ENCODE measurements around the gene EBNA1BP2.
"Not testable (repeated sequence)": the region's sequence is repeated elsewhere in the genome, so short reads cannot be mapped to it uniquely, and the experiment has no call there.

EBNA1BP2 gene

GRCh38 chr1:43171876-43172526, at the start of gene EBNA1BP2, which contains the start of gene CFAP57:
Gene EBNA1BP2 (minus strand): TSS chr1:43172290. CDS start chr1:43172118, 172 bp downstream.
Gene CFAP57 (plus strand): TSS chr1:43172330. CDS start chr1:43172754, 424 bp downstream.
- peak; percentile 94 for DNase-seq (ENCODE audit: low spot score)

- DNase-seq (ENCODE audit: low spot score) = no peak
Measured at GRCh38 chr1:43221797-43222196, 49.7 kb upstream of the EBNA1BP2 start.

GRCh38 chr1:43220905-43221778, 49.1 kb upstream of the EBNA1BP2 start:
- no peak for DNase-seq (ENCODE audit: low spot score)

GRCh38 chr1:43217747-43218146, 45.7 kb upstream of the EBNA1BP2 start:
- DNase-seq (ENCODE audit: low spot score) = no peak

GRCh38 chr1:43214501-43215444, 42.7 kb upstream of the EBNA1BP2 start:
- no peak for DNase-seq (ENCODE audit: low spot score)

GRCh38 chr1:43208277-43208676, 36.2 kb upstream of the EBNA1BP2 start:
- not testable (repeated sequence) for DNase-seq (ENCODE audit: low spot score)

GRCh38 chr1:43207229-43207853, 35.3 kb upstream of the EBNA1BP2 start:
- DNase-seq (ENCODE audit: low spot score) = no peak

- no peak for DNase-seq (ENCODE audit: low spot score)
Measured at GRCh38 chr1:43206600-43207228, 34.6 kb upstream of the EBNA1BP2 start.

GRCh38 chr1:43205671-43206070, 33.6 kb upstream of the EBNA1BP2 start:
- DNase-seq (ENCODE audit: low spot score) = no peak

- no peak for DNase-seq (ENCODE audit: low spot score)
Measured at GRCh38 chr1:43204394-43204793, 32.3 kb upstream of the EBNA1BP2 start.

- DNase-seq (ENCODE audit: low spot score) = no peak
Measured at GRCh38 chr1:43203859-43204258, 31.8 kb upstream of the EBNA1BP2 start.

GRCh38 chr1:43199093-43199726, 27.1 kb upstream of the EBNA1BP2 start:
- no peak for DNase-seq (ENCODE audit: low spot score)

GRCh38 chr1:43197343-43198127, 25.4 kb upstream of the EBNA1BP2 start:
- DNase-seq (ENCODE audit: low spot score) = no peak

- no peak for DNase-seq (ENCODE audit: low spot score)
Measured at GRCh38 chr1:43194509-43194908, 22.4 kb upstream of the EBNA1BP2 start.

- no peak for DNase-seq (ENCODE audit: low spot score)
Measured at GRCh38 chr1:43188106-43188505, 16.0 kb upstream of the EBNA1BP2 start.

- no peak for DNase-seq (ENCODE audit: low spot score)
Measured at GRCh38 chr1:43184995-43185394, 12.9 kb upstream of the EBNA1BP2 start.

GRCh38 chr1:43184388-43184787, 12.3 kb upstream of the EBNA1BP2 start:
- no peak for DNase-seq (ENCODE audit: low spot score)

GRCh38 chr1:43177691-43178090, 5.6 kb upstream of the EBNA1BP2 start:
- DNase-seq (ENCODE audit: low spot score) = no peak

GRCh38 chr1:43174873-43175272, 2.8 kb upstream of the EBNA1BP2 start:
- DNase-seq (ENCODE audit: low spot score) = no peak

GRCh38 chr1:43172527-43172972, 460 bp upstream of the EBNA1BP2 start:
- DNase-seq (ENCODE audit: low spot score) = peak; percentile 94

Measured in left forelimb (tissue), 1 donor.